Vagina (tissue), 2 donors: Measurements from ENCODE around the gene NFIB. TPM values are rescaled to one million over a fixed set of nuclear protein-coding genes. Genes with fewer than 3 reads are reported as not detected.

ENCODE experiments used
- DNase-seq, 2 donors: peaks; one replicate each; pipeline ENCODE4 v3.0.0-alpha.2; 2017; ENCODE audit errors: extremely low spot score in 2 of 2
- H3K27ac ChIP-seq: fragments of 200-600 bp; sonication (generic); one replicate; pipeline ENCODE4 v1.5.1; 2019
- H3K27me3 ChIP-seq: fragments of 200-600 bp; sonication (generic); one replicate; pipeline ENCODE4 v1.5.1; 2019
- H3K36me3 ChIP-seq, 2 donors: fragments of 200-600 bp; sonication (generic); one replicate each; pipeline ENCODE4 v1.5.1; 2017 to 2019
- H3K4me1 ChIP-seq: fragments of 200-600 bp; sonication (generic); one replicate; pipeline ENCODE4 v1.5.1; 2019
- H3K4me3 ChIP-seq, 2 donors: fragments of 200-600 bp; sonication (generic); 1 replicate in 1 of 2; 2 replicates in 1 of 2; pipeline ENCODE4 v1.5.1; 2016 to 2019
- H3K9me3 ChIP-seq: fragments of 200-600 bp; sonication (generic); one replicate; pipeline ENCODE4 v1.5.1; 2019
- POLR2A ChIP-seq, 2 donors: fragments of 450-650 bp; IDR thresholded peaks; one replicate each; pipeline ENCODE4 v1.6.1; 2017; ENCODE audit warnings: antibody characterized with exemption in 2 of 2, mild to moderate bottlenecking in 2 of 2, moderate library complexity in 2 of 2
- POLR2AphosphoS5 ChIP-seq, 2 donors: sonication (generic); formaldehyde crosslinking; IDR thresholded peaks; one replicate each; pipeline ENCODE4 v1.9.0; 2017; ENCODE audit warnings: antibody characterized with exemption in 2 of 2, mild to moderate bottlenecking in 2 of 2, low read depth in 1 of 2; ENCODE audit not compliant: insufficient read depth in 1 of 2
- intact Hi-C: fragments of 100-400 bp; cut with DNase I; formaldehyde crosslinking; loops from one replicate; pipeline ENCODE4 v1.15.1; 2023
- total RNA-seq: library from RNA; depleted of rRNA; stranded (reverse); fragments of >200 nt; gene quantifications from one replicate; pipeline ENCODE4 v1.2.3, GENCODE V29; 2016
- TF ChIP-seq, protein P1 (sequence below), 3 experiments: fragments of 450-650 bp in 2 of 3; fragments of 200-600 bp in 1 of 3; sonication (generic) in 1 of 3; IDR thresholded peaks; one replicate each; pipeline ENCODE4 v1.5.1; 2017 to 2019; ENCODE audit warnings: antibody characterized with exemption in 3 of 3, mild to moderate bottlenecking in 2 of 3, moderate library complexity in 2 of 3

Gene NFIB
- total RNA-seq, 1 donor from 2014 or later: 73.4 TPM

GRCh38 chr9:14192556-14192955, 121.4 kb downstream of the NFIB start:
- no peak for DNase-seq
- TF ChIP-seq POLR2A (IDR thresholded peaks at IDR 0.05) (no peak), POLR2AphosphoS5 (IDR thresholded peaks at IDR 0.05; ENCODE audit: insufficient read depth in 1 of 2, low read depth in 1 of 2) (no peak)
- TF ChIP-seq, protein P1, sequence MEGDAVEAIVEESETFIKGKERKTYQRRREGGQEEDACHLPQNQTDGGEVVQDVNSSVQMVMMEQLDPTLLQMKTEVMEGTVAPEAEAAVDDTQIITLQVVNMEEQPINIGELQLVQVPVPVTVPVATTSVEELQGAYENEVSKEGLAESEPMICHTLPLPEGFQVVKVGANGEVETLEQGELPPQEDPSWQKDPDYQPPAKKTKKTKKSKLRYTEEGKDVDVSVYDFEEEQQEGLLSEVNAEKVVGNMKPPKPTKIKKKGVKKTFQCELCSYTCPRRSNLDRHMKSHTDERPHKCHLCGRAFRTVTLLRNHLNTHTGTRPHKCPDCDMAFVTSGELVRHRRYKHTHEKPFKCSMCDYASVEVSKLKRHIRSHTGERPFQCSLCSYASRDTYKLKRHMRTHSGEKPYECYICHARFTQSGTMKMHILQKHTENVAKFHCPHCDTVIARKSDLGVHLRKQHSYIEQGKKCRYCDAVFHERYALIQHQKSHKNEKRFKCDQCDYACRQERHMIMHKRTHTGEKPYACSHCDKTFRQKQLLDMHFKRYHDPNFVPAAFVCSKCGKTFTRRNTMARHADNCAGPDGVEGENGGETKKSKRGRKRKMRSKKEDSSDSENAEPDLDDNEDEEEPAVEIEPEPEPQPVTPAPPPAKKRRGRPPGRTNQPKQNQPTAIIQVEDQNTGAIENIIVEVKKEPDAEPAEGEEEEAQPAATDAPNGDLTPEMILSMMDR (IDR thresholded peaks at IDR 0.05): no peak
- intact Hi-C loops: no loop called here

DNA sequence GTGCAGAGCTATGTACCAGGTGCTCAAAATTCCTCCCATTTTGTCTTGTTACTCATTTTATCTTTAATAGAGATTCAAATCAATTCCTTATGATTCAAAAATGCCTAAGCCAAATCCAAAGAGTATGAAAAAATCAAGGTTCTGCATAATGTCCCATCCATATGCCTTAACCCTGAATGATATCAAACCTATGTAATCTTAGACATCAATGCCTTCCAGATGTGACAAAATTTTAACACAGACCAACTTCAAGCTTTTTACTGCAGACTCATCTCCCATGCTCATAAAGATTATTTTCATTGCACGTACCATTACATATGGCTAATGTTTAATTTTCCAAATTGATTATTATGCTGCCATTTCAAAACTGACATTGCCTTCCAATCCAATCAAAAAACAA, 122.4 kb downstream of the NFIB start:
- no peaks in the 10 kb centered on the region for H3K36me3 ChIP-seq
- intact Hi-C loops: no loop called here
- TF ChIP-seq POLR2AphosphoS5 (IDR thresholded peaks at IDR 0.05; ENCODE audit: insufficient read depth in 1 of 2, low read depth in 1 of 2): no peak
- no peak for TF ChIP-seq POLR2A (IDR thresholded peaks at IDR 0.05)
- TF ChIP-seq, protein P1 (IDR thresholded peaks at IDR 0.05): no peak

More at GRCh38 chr9:14192556-14192955, 121.4 kb downstream of the NFIB start:
- no peaks in the 10 kb centered on the region for H3K27me3 ChIP-seq
- no peaks in the 10 kb centered on the region for H3K36me3 ChIP-seq
- peaks cover 20% of the 10 kb centered on the region for H3K4me1 ChIP-seq
- H3K4me3 ChIP-seq: no peak overlapping the region
- H3K27ac ChIP-seq: no peak overlapping the region
- H3K9me3 ChIP-seq: no peaks in the 10 kb centered on the region

DNA sequence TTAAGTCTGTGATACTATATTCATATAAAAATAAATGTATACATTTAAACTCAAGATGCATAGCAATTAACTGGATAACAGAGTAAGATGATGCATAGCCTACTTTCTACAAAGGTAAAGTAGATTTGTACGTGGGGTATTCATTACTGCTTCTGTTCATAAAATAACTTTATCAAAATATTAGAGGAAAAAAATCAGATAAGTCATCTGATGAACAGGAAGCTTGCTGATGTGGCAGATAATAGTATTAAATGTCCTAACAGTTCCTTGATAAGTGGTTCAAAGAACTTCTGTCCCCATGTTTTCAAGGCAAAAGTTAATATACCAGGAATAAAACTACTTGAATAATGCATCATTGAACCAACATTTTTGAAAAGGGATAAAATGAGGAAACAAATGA, 123.7 kb downstream of the NFIB start:
- TF ChIP-seq, protein P1 (IDR thresholded peaks at IDR 0.05): no peak
- TF ChIP-seq POLR2AphosphoS5 (IDR thresholded peaks at IDR 0.05; ENCODE audit: insufficient read depth in 1 of 2, low read depth in 1 of 2) (no peak), POLR2A (IDR thresholded peaks at IDR 0.05) (no peak)
- DNase-seq: no peak
- peaks cover 15% of the 10 kb centered on the region for H3K4me1 ChIP-seq
- H3K36me3 ChIP-seq: no peaks in the 10 kb centered on the region
- no peaks in the 10 kb centered on the region for H3K27me3 ChIP-seq
- H3K4me3 ChIP-seq: no peak overlapping the region
- intact Hi-C loops: no loop called here
- H3K27ac ChIP-seq: no peak overlapping the region
- H3K9me3 ChIP-seq: no peaks in the 10 kb centered on the region

More for the DNA sequence above, 122.4 kb downstream of the NFIB start:
- DNase-seq: no peak
- Histone ChIP-seq H3K9me3 (no peaks in the 10 kb centered on the region), H3K27me3 (no peaks in the 10 kb centered on the region), H3K27ac (no peak overlapping the region), H3K4me1 (peaks cover 20% of the 10 kb centered on the region), H3K4me3 (no peak overlapping the region)

GRCh38 chr9:14189578-14189977, 124.4 kb downstream of the NFIB start:
- no peak for TF ChIP-seq POLR2AphosphoS5 (IDR thresholded peaks at IDR 0.05; ENCODE audit: insufficient read depth in 1 of 2, low read depth in 1 of 2)
- TF ChIP-seq, protein P1 (IDR thresholded peaks at IDR 0.05): no peak
- TF ChIP-seq POLR2A (IDR thresholded peaks at IDR 0.05): no peak
- Histone ChIP-seq H3K36me3 (no peaks in the 10 kb centered on the region), H3K27me3 (no peaks in the 10 kb centered on the region), H3K4me1 (peaks cover 15% of the 10 kb centered on the region), H3K4me3 (no peak overlapping the region), H3K27ac (no peak overlapping the region), H3K9me3 (no peaks in the 10 kb centered on the region)
- no peak for DNase-seq
- intact Hi-C loops: no loop called here

GRCh38 chr9:14189146-14189545, 124.8 kb downstream of the NFIB start:
- intact Hi-C loops: no loop called here
- H3K4me1 ChIP-seq: peaks cover 15% of the 10 kb centered on the region
- H3K27me3 ChIP-seq: no peaks in the 10 kb centered on the region
- no peaks in the 10 kb centered on the region for H3K9me3 ChIP-seq
- H3K4me3 ChIP-seq: no peak overlapping the region
- no peak overlapping the region for H3K27ac ChIP-seq
- DNase-seq: no peak
- H3K36me3 ChIP-seq: no peaks in the 10 kb centered on the region
- TF ChIP-seq POLR2AphosphoS5 (IDR thresholded peaks at IDR 0.05; ENCODE audit: insufficient read depth in 1 of 2, low read depth in 1 of 2) (no peak), POLR2A (IDR thresholded peaks at IDR 0.05) (no peak)
- TF ChIP-seq, protein P1 (IDR thresholded peaks at IDR 0.05): no peak
